Transverse colon (tissue), 3 donors: Measurements from ENCODE around the gene GPD1L.

Source experiments
- CTCF ChIP-seq, 5 experiments: fragments of 200-600 bp in 3 of 5; fragments of 450-650 bp in 2 of 5; sonication (generic) in 3 of 5; IDR thresholded peaks; 1 replicate in 2 of 5; 2 replicates in 3 of 5; pipeline ENCODE4 v1.5.1; 2016 to 2017; ENCODE audit warnings: antibody characterized with exemption in 5 of 5, inconsistent platforms in 3 of 5, mild to moderate bottlenecking in 2 of 5, moderate library complexity in 1 of 5
- POLR2A ChIP-seq: fragments of 450-650 bp; IDR thresholded peaks from one replicate; pipeline ENCODE4 v1.6.1; 2016; ENCODE audit warnings: antibody characterized with exemption, mild to moderate bottlenecking, moderate library complexity

GRCh38 chr3:32120471-32120870 is 14.1 kb downstream of the GPD1L start:
- TF ChIP-seq CTCF (IDR thresholded peaks at IDR 0.05): no peak
- no peak for TF ChIP-seq POLR2A
